Loucy (cell line): Measurements from ENCODE around the gene SRRM3.
A peak's percentile ranks its signal among the peaks of the same experiment; 100 is the strongest.

ENCODE experiments used
- H2AFZ ChIP-seq: fragments of 200-600 bp; sonication (generic); 2 replicates; pipeline ENCODE4 v1.6.0; 2016; ENCODE audit warnings: antibody characterized with exemption, mild to moderate bottlenecking, low read length, moderate library complexity
- H3F3A ChIP-seq: fragments of 200-600 bp; 2 replicates; pipeline ENCODE4 v1.6.0; 2016; ENCODE audit warnings: antibody characterized with exemption, low read depth, mild to moderate bottlenecking
- H3K27me3 ChIP-seq: fragments of 200-600 bp; sonication (generic); 2 replicates; pipeline ENCODE4 v1.6.1; 2014; ENCODE audit warnings: low read length, mild to moderate bottlenecking; ENCODE audit not compliant: insufficient read depth, poor library complexity, severe bottlenecking
- H3K36me3 ChIP-seq: fragments of 200-600 bp; sonication (generic); 2 replicates; pipeline ENCODE4 v1.6.1; 2016; ENCODE audit warnings: low read length; ENCODE audit not compliant: insufficient read depth
- H3K4me1 ChIP-seq: fragments of 200-600 bp; sonication (generic); 2 replicates; pipeline ENCODE4 v1.5.1; 2014; ENCODE audit warnings: low read length, mild to moderate bottlenecking; ENCODE audit not compliant: insufficient read depth, poor library complexity, severe bottlenecking
- H3K4me2 ChIP-seq: fragments of 200-600 bp; sonication (generic); 2 replicates; pipeline ENCODE4 v1.6.0; 2014; ENCODE audit warnings: antibody characterized with exemption, low read length, low read depth, mild to moderate bottlenecking; ENCODE audit not compliant: poor library complexity, severe bottlenecking
- H3K4me3 ChIP-seq: fragments of 200-600 bp; sonication (generic); 2 replicates; pipeline ENCODE4 v1.5.1; 2014; ENCODE audit warnings: low read length, mild to moderate bottlenecking, mixed read lengths; ENCODE audit not compliant: poor library complexity, severe bottlenecking
- H3K79me2 ChIP-seq: fragments of 200-600 bp; sonication (generic); 2 replicates; pipeline ENCODE4 v1.6.1; 2014; ENCODE audit warnings: low read length; ENCODE audit not compliant: insufficient read depth
- H3K9ac ChIP-seq: fragments of 200-600 bp; sonication (generic); 2 replicates; pipeline ENCODE4 v1.6.0; 2014; ENCODE audit warnings: mild to moderate bottlenecking, low read depth, low read length, moderate library complexity; ENCODE audit not compliant: poor library complexity, severe bottlenecking
- H3K9me2 ChIP-seq: fragments of 200-600 bp; sonication (generic); replicated peaks from 2 replicates; pipeline ENCODE4 v1.6.1; 2016; ENCODE audit warnings: low read depth, low read length, mixed read lengths
- H3K9me3 ChIP-seq: fragments of 200-600 bp; sonication (generic); 2 replicates; pipeline ENCODE4 v1.6.1; 2014; ENCODE audit warnings: mild to moderate bottlenecking, antibody characterized with exemption, low read length, low read depth; ENCODE audit not compliant: insufficient read depth
- H4K20me1 ChIP-seq: fragments of 200-600 bp; sonication (generic); 2 replicates; pipeline ENCODE4 v1.6.0; 2014; ENCODE audit warnings: antibody characterized with exemption, low read length, mild to moderate bottlenecking; ENCODE audit not compliant: insufficient read depth, poor library complexity, severe bottlenecking
- EZH2phosphoT487 ChIP-seq: fragments of 200-600 bp; IDR thresholded peaks from 2 replicates; pipeline ENCODE4 v1.6.1; 2018; ENCODE audit warnings: antibody characterized with exemption, mild to moderate bottlenecking, moderate library complexity, borderline replicate concordance
- TF ChIP-seq, protein P1 (sequence below): fragments of 200-600 bp; sonication (generic); conservative IDR thresholded peaks from 2 replicates; pipeline ENCODE4 v1.5.1; 2014; ENCODE audit warnings: mild to moderate bottlenecking, antibody characterized with exemption, low read length

Gene SRRM3

GRCh38 chr7:76191783-76192240, 9.9 kb upstream of the SRRM3 start:
- Histone ChIP-seq H2AFZ (peak overlapping the region; percentile 49; the same call in 1 of the 2 replicates), H3K27me3 (no peaks in the 10 kb centered on the region), H3K4me2 (no peak overlapping the region), H3K36me3 (no peaks in the 10 kb centered on the region), H3K4me3 (no peak overlapping the region), H3K9ac (no peak overlapping the region), H4K20me1 (no peaks in the 10 kb centered on the region), H3K9me3 (no peaks in the 10 kb centered on the region), H3F3A (no peaks in the 10 kb centered on the region), H3K4me1 (no peaks in the 10 kb centered on the region), H3K9me2 (no peaks in the 10 kb centered on the region), H3K79me2 (no peaks in the 10 kb centered on the region)
- TF ChIP-seq, protein P1, sequence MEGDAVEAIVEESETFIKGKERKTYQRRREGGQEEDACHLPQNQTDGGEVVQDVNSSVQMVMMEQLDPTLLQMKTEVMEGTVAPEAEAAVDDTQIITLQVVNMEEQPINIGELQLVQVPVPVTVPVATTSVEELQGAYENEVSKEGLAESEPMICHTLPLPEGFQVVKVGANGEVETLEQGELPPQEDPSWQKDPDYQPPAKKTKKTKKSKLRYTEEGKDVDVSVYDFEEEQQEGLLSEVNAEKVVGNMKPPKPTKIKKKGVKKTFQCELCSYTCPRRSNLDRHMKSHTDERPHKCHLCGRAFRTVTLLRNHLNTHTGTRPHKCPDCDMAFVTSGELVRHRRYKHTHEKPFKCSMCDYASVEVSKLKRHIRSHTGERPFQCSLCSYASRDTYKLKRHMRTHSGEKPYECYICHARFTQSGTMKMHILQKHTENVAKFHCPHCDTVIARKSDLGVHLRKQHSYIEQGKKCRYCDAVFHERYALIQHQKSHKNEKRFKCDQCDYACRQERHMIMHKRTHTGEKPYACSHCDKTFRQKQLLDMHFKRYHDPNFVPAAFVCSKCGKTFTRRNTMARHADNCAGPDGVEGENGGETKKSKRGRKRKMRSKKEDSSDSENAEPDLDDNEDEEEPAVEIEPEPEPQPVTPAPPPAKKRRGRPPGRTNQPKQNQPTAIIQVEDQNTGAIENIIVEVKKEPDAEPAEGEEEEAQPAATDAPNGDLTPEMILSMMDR: no peak
- no peak for TF ChIP-seq EZH2phosphoT487

DNA sequence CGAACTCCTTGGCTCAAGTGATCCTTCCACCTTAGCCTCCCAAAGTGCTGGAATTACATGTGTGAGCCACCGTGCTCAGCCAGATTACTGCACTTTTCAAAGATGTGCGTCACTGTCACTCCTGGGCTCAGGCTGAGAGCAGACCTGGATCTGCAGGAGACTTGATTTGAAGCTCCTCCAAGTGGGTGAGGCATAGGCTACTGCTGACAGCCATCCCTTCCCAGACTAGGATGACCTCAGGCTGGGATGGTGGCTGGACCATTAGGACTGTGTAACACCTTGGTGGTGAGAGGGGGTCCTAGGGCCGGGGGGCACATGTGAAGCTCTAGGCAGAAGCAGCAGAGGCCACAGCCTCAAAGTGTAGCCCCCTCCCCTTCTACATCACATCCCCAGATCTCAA, 8.2 kb upstream of the SRRM3 start:
- no peaks in the 10 kb centered on the region for H3K9me3 ChIP-seq
- H3K9ac ChIP-seq: no peak overlapping the region
- no peak for TF ChIP-seq EZH2phosphoT487
- TF ChIP-seq, protein P1: no peak
- no peaks in the 10 kb centered on the region for H3K9me2 ChIP-seq
- H3K27me3 ChIP-seq: no peaks in the 10 kb centered on the region
- no peaks in the 10 kb centered on the region for H3K4me1 ChIP-seq
- no peaks in the 10 kb centered on the region for H3K79me2 ChIP-seq
- no peaks in the 10 kb centered on the region for H4K20me1 ChIP-seq
- H3F3A ChIP-seq: no peaks in the 10 kb centered on the region
- H3K36me3 ChIP-seq: no peaks in the 10 kb centered on the region
- H3K4me3 ChIP-seq: no peak overlapping the region
- no peak overlapping the region for H2AFZ ChIP-seq
- H3K4me2 ChIP-seq: no peak overlapping the region

GRCh38 chr7:76193883-76194282, 7.8 kb upstream of the SRRM3 start:
- Histone ChIP-seq H3F3A (no peaks in the 10 kb centered on the region), H3K9ac (no peak overlapping the region), H3K4me1 (no peaks in the 10 kb centered on the region), H3K9me3 (no peaks in the 10 kb centered on the region), H3K79me2 (no peaks in the 10 kb centered on the region), H3K4me2 (no peak overlapping the region), H3K4me3 (no peak overlapping the region), H3K36me3 (no peaks in the 10 kb centered on the region), H3K27me3 (no peaks in the 10 kb centered on the region), H2AFZ (no peak overlapping the region), H4K20me1 (no peaks in the 10 kb centered on the region), H3K9me2 (no peaks in the 10 kb centered on the region)
- no peak for TF ChIP-seq EZH2phosphoT487

GRCh38 chr7:76196786-76197185, 4.9 kb upstream of the SRRM3 start:
- Histone ChIP-seq H3K4me2 (no peak overlapping the region), H3K79me2 (no peaks in the 10 kb centered on the region), H3K4me1 (no peaks in the 10 kb centered on the region), H3K4me3 (no peak overlapping the region), H3K9ac (no peak overlapping the region), H3K27me3 (no peaks in the 10 kb centered on the region), H2AFZ (no peak overlapping the region), H3K36me3 (no peaks in the 10 kb centered on the region), H3K9me3 (no peaks in the 10 kb centered on the region), H3K9me2 (no peaks in the 10 kb centered on the region), H3F3A (no peaks in the 10 kb centered on the region), H4K20me1 (no peaks in the 10 kb centered on the region)
- TF ChIP-seq, protein P1: no peak
- no peak for TF ChIP-seq EZH2phosphoT487
